Caki2 (cell line): ENCODE data around the gene SPOCK2. TPM values are rescaled to one million over a fixed set of nuclear protein-coding genes. Genes with fewer than 3 reads are reported as not detected.

ENCODE experiments used
- DNase-seq: peaks from one replicate; pipeline ENCODE4 v3.0.0-alpha.2; 2015; ENCODE audit warnings: low read depth
- in situ Hi-C: cut with HindIII; loops from 2 replicates; pipeline ENCODE4 v1.10.0; 2016; ENCODE audit warnings: low sequenced_read_pairs, low pct_unique_long_range_greater_than_20kb, mixed read lengths
- total RNA-seq: library from RNA; depleted of rRNA; stranded (reverse); fragments of >200 nt; shearing (Covaris generic); gene quantifications from 2 replicates; pipeline ENCODE4 v1.2.3, GENCODE V29; 2014; ENCODE audit warnings: low replicate concordance

Gene SPOCK2
- total RNA-seq, 1 experiment from 2014 or later = 0.41 TPM

DNA sequence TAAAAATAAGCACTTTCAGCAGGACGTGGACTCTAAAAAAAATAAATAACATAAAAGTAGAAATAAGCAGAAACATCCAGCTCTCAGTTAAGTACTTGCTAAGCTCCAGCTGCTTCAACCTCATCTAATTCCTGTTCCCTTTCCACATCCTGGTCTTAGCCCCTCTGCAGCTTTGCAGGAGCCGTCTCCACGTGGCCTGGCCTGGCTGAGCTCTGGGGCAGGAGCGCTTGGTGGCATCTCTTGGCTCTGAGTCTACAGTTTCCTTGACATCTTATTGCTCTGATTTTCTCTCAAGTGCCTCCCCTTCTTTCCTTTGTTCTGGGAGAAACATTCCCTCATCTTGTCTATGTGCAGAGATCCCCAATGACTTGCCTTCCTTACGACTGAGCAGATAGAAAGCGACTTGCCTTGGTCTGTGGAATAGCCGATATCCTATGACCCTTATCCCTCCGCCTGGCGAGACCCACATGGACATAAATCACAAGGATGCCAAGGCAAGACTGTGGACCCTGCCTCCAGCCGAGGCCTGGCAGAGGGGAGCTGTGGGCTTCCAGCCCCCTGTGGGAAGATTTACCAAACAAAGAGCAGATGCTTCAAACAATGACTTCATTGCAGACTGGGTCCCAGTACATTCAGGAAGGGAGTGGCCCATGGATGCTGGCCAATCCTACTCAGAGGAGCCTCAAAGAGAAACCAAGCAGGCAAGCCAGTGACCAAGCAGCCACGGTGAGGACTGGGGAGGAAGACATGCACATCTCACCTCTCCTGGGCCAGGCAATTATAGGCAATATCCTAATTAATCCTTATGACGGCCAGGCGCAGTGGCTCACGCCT is 61.9 kb downstream of the SPOCK2 start:
- DNase-seq = no peak
- in situ Hi-C loops = no loop called here

DNA sequence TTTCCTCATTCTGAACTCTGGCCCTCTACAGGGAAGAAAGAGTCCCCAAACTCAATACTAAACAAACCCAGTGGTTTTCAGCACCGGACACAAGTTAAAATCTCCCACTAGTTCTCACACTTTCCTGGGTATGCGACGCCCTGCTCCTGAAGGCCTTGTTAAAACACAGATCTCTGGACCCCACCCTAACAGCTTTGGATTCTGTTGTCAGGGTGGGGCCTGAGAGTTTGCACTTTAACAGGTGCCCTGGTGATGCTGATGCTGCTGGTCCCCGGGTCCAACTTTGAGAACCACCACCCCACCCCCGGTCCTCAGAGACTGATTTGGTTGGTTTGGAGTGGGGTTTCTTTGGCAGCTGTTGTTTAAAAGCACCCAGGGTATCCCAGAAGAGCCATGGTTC is 62.5 kb downstream of the SPOCK2 start:
- DNase-seq = no peak
- in situ Hi-C loops = no loop called here

DNA sequence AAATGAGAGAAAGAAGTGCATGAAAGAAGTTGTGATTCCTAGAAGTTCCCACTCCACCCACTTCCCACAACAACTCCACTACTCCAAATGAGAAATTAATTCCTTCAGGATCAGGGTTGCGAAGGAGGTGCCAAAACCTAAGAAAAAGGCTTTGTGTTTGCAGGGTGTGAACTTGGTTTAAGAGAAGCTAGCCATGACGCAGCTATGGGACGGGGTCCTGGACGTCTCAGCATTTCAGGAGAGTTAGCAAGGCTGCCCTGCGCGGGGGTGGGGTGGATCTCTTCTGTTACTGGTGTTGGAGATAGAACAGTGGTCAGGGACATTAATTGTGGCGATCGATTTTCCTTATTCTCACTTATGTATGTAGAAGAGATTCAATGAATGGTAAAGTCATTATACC is 63.0 kb downstream of the SPOCK2 start:
- no peak for DNase-seq
- in situ Hi-C loops = no loop called here

DNA sequence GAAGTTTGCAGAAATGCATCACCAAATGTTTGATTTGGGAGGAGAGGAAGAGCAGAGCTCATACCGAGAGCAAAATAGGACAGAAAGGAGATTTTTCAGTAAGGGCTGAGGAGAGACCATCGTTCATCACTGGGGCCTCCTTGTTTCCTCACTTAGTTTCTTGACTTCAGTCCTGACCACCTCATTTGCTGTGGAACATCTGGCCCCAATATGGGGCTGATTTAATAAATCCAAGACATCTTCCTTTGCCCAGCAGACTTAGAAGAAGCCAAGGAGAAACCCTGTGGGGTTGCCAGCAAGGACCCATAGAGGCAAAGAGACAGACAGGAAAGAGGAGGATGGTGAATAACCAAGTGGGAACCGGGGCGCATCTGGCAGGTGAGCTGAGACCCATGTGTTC is 63.8 kb downstream of the SPOCK2 start:
- in situ Hi-C loops = no loop called here
- DNase-seq = no peak

DNA sequence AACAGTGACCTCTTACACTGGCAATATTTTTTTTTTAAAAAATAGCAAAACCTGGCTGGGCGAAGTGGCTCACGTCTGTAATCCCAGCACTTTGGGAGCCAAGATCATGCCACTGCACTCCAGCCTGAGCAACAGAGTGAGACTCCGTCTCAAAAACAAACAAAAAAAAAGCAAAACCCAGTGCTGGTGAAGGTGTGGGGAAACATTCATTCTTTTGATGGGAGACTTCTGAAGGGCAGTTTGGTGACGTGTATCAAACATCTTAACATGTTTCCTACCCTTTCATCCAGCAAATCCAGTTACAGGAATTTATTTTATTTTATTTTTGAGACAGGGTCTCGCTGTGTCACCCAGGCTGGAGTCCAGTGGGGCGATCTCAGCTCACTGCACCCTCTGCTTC is 66.1 kb downstream of the SPOCK2 start:
- DNase-seq = no peak
- in situ Hi-C loops = no loop called here

- no peak for DNase-seq
- in situ Hi-C loops = no loop called here
Measured at GRCh38 chr10:72020914-72021809, 67.2 kb downstream of the SPOCK2 start.

DNA sequence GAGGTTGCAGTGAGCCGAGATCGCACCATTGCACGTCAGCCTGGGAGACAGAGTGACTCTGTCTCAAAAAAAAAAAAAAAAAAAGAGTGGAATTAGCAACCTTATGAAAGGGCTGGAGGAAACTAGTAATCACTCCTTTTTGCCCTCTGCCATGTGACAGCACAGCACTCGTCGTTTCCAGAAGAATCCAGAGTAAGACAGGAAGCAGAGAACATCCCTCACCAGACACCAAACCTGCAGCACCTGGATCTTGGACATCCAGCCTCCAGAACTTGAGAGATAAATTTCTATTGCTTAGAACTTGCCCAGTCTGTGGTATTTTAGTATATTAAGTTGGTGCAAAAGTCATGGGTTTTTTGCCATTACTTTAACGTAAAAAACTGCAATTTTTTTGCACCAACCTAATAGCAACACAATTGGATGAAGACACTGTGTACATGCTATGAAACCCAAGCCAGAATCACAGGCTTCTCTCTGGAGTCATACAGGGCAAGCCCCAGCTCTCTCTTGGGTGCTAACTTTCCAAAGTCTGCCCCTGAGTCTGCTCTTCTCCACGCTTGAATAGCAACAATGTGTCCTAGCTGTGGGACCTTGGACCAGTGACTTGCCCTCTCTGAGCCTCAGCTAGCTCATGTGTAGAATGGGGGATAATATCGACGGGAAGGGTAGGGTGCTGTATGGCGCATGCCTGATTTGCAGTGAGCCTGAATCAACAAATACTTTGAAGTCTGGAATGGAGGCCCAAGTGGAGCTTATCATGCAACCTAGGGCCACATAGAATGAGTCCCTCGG is 69.1 kb downstream of the SPOCK2 start:
- DNase-seq = no peak
- in situ Hi-C loops = no loop called here

GRCh38 chr10:72016608-72017300 is 71.6 kb downstream of the SPOCK2 start:
- in situ Hi-C loops = no loop called here
- DNase-seq = no peak

DNA sequence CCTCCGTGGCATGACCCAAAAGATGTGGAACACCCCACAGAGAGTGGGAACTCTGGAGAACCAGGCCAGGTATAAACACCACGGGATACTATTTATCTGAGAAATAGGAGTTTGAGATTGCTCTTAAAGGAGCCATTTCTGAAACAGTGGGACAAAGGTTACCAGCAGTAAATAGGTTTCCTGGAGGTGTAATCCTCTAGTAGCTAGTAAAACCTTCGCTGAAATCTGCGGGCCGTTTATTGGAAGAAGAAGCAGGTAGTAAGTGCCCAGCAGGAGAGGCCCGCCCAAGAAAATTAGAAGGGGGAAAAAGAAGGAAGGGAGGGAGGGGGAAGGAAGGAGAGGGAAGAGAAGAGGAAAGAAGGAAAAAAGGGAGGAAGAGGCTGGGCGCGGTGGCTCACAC is 72.5 kb downstream of the SPOCK2 start:
- no peak for DNase-seq
- in situ Hi-C loops = no loop called here

DNA sequence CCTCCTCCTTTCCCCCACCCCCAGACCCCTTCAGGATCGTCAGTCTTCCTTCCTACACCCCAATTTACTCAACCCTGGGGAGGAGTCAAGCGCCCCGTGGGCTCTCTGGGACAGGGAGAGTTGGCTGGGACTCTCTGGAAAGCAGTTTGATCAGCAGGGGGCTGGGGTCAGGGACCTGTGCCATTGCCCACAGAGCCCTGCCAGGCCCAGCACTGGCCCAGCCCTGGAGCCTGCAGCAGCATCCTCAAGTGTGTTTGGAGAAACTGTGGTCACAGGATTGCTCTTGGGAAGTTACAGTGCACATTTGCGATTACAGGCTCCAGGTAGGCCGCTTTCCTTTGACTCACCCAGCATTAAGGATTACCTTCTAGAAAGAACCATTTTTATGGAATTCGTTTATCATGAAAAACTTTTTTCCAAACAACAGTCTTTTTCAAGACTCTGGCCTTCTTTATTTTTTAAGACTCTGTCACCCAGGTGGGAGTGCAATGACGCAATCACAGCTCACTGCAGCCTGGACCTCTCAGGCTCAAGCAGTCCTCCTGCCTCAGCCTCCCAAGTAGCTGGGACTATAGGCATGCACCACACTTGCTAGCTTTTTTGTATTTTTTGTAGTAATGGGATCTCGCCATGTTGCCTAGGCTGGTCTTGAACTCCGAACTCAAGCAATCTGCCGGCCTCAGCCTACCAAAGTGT is 73.4 kb downstream of the SPOCK2 start:
- no peak for DNase-seq
- in situ Hi-C loops = no loop called here

GRCh38 chr10:72014197-72014596 is 74.2 kb downstream of the SPOCK2 start:
- in situ Hi-C loops = no loop called here
- DNase-seq = no peak

DNA sequence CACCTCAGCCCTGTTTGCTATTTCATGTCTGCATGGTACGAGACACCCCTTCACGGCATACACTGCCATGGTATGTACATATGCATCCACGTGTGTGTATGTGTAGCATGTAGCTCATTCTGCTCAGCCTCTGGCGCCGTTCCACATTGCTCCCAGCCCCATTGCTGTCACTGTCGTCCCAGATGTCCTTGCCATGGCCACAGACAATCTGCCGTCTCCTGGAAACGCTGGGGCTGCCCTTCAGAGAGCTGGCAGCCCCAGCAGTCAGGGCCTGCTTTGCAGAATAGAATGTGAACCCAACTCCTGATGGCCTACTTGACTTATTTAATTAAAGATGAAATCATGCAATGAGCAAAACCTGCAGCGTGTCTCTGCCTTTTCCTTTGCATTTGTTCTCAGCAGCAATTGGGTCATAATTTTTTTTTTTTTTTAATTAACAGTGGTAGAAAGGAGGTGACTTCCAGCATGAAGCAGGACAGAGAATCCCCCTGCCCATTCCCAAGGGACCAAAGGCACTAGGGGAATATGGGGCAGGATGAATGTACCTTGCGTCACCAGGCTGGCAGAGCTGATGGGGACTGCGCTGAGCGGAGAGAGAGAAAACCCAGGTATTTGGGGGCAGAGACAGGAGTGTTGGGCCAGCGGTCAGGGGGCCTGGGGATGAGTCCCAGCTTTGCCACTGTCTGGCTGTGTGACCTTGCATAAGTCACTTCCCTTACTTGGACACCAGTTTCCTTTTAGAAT is 75.0 kb downstream of the SPOCK2 start:
- in situ Hi-C loops = no loop called here
- DNase-seq = no peak

- in situ Hi-C loops = no loop called here
- no peak for DNase-seq
Measured at GRCh38 chr10:72012796-72013195, 75.6 kb downstream of the SPOCK2 start.

- DNase-seq = no peak
- in situ Hi-C loops = no loop called here
Measured at GRCh38 chr10:72011976-72012512, 76.3 kb downstream of the SPOCK2 start.

GRCh38 chr10:72011468-72011867 is 76.9 kb downstream of the SPOCK2 start:
- DNase-seq = no peak
- in situ Hi-C loops = no loop called here

DNA sequence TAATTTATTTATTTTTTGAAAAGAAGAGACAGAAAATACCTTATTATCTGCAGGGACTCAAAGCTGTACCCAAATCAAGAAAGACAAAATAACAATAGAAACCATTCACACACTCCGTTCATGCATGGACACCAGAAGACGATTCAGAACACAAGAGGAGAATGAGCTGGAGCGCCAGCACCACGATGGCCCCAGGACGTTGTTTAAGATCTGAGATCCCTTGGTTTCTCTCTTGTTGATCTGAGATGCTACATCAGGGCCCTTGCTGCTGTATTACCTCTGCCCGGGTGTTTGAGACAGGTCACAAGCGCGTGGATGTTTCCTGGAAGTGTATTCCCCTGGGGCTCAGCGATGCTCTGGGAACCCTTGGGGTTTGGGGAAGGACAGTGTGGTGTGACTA is 77.3 kb downstream of the SPOCK2 start:
- in situ Hi-C loops = no loop called here

More for the DNA sequence above, 77.3 kb downstream of the SPOCK2 start:
- no peak for DNase-seq
